ENCODE data around the gene PLOD3. TPM values are rescaled to one million over a fixed set of nuclear protein-coding genes. Genes with fewer than 3 reads are reported as not detected.

PLOD3 gene
- total RNA-seq, 1 donor from 2014 or later = 161 TPM

GRCh38 chr7:101159696-101160674 lies 57.4 kb downstream of the PLOD3 start:
- no peak overlapping the region for H3K9ac ChIP-seq (ENCODE audit: low read length)
- peaks cover 6% of the 10 kb centered on the region for H3K27me3 ChIP-seq (ENCODE audit: insufficient read depth, low read length)
- Mint-ChIP-seq H3K36me3 (ENCODE audit: low read depth, unreplicated experiment) (peaks cover 8% of the 10 kb centered on the region), H3K27me3 (ENCODE audit: low read depth, unreplicated experiment) (no peaks in the 10 kb centered on the region), H3K4me1 (ENCODE audit: low read depth, unreplicated experiment) (peaks cover 28% of the 10 kb centered on the region), H3K27ac (ENCODE audit: unreplicated experiment) (peak overlapping the region; percentile 34), H3K4me3 (ENCODE audit: unreplicated experiment) (no peak overlapping the region), H3K9me3 (ENCODE audit: unreplicated experiment) (no peaks in the 10 kb centered on the region)
- H3K4me2 ChIP-seq (ENCODE audit: low read length) = no peak overlapping the region
- no peak for FAIRE-seq
- peaks cover 64% of the 10 kb centered on the region for H4K20me1 ChIP-seq (ENCODE audit: insufficient read depth, low read length)
- H3K4me3 ChIP-seq (ENCODE audit: insufficient read depth, low read depth, low read length) = no peak overlapping the region
- peaks cover 19% of the 10 kb centered on the region for H3K79me2 ChIP-seq (ENCODE audit: insufficient read depth, low read length)
- H2AFZ ChIP-seq (ENCODE audit: low read depth, low read length) = no peak overlapping the region
- H3K4me1 ChIP-seq (ENCODE audit: insufficient read depth, low read length) = peaks cover 36% of the 10 kb centered on the region
- TF ChIP-seq EZH2 (IDR thresholded peaks at IDR 0.05; ENCODE audit: insufficient read depth, low read length) = no peak
- no peak for TF ChIP-seq CTCF (IDR thresholded peaks at IDR 0.05; ENCODE audit: insufficient read depth, low read depth, low read length)
- H3K27ac ChIP-seq (ENCODE audit: low read depth, low read length) = no peak overlapping the region
- peaks cover 11% of the 10 kb centered on the region for H3K36me3 ChIP-seq (ENCODE audit: insufficient read depth, low read length)
- H3K9me3 ChIP-seq (ENCODE audit: insufficient read depth, low read depth, low read length) = no peaks in the 10 kb centered on the region
- DNase-seq (ENCODE audit: low read depth) = no peak

DNA sequence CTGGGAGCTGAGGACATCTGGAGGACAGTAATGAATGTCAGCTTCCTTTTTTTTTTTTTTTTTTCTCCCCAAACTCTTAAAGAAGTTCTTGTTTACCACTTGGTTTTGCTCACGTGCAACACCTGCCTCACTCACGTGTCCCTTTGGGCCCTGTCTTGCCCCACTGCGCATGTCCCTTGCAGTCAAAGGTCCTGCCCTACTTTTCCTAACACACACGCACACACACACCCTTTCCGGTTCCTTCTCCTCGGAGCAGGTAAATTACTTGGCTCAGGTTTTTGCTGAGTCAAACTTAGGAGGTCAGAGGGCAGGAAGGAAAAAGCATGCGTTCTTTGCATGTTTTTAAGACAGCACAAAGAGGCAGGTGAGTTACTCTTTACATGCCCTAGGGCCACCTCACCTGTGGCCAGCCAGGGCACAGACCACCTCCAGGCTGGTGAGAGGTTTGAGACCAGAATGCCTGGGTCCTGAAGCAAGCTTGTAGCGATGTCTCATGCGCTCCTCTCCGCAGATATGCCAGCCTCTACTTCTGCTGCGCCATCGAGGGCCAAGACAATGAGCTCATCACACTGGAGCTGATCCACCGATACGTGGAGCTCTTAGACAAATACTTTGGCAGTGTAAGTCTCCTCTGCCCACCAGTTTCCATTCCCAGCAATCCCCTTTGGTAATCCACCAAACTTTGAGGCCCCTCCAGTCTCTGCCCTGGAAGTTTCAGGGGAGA lies 60.4 kb downstream of the PLOD3 start:
- Mint-ChIP-seq H3K9me3 (ENCODE audit: unreplicated experiment) (peaks cover 2% of the 10 kb centered on the region), H3K36me3 (ENCODE audit: low read depth, unreplicated experiment) (peaks cover 8% of the 10 kb centered on the region), H3K27me3 (ENCODE audit: low read depth, unreplicated experiment) (no peaks in the 10 kb centered on the region), H3K4me3 (ENCODE audit: unreplicated experiment) (peak overlapping the region; percentile 87), H3K4me1 (ENCODE audit: low read depth, unreplicated experiment) (peaks cover 28% of the 10 kb centered on the region), H3K27ac (ENCODE audit: unreplicated experiment) (no peak overlapping the region)
- H2AFZ ChIP-seq (ENCODE audit: low read depth, low read length) = no peak overlapping the region
- TF ChIP-seq CTCF (IDR thresholded peaks at IDR 0.05; ENCODE audit: insufficient read depth, low read depth, low read length) (no peak), EZH2 (IDR thresholded peaks at IDR 0.05; ENCODE audit: insufficient read depth, low read length) (no peak)
- DNase-seq (ENCODE audit: low read depth) = no peak
- H3K9me3 ChIP-seq (ENCODE audit: insufficient read depth, low read depth, low read length) = no peaks in the 10 kb centered on the region
- H4K20me1 ChIP-seq (ENCODE audit: insufficient read depth, low read length) = peaks cover 47% of the 10 kb centered on the region
- H3K27me3 ChIP-seq (ENCODE audit: insufficient read depth, low read length) = no peaks in the 10 kb centered on the region
- no peak overlapping the region for H3K9ac ChIP-seq (ENCODE audit: low read length)
- H3K4me2 ChIP-seq (ENCODE audit: low read length) = no peak overlapping the region
- FAIRE-seq = no peak
- H3K36me3 ChIP-seq (ENCODE audit: insufficient read depth, low read length) = peaks cover 11% of the 10 kb centered on the region
- H3K4me1 ChIP-seq (ENCODE audit: insufficient read depth, low read length) = peaks cover 18% of the 10 kb centered on the region
- no peak overlapping the region for H3K27ac ChIP-seq (ENCODE audit: low read depth, low read length)
- H3K4me3 ChIP-seq (ENCODE audit: insufficient read depth, low read depth, low read length) = no peak overlapping the region
- peaks cover 23% of the 10 kb centered on the region for H3K79me2 ChIP-seq (ENCODE audit: insufficient read depth, low read length)
